Keratinocyte (primary cell): Measurements from ENCODE around the gene CACNG4.

Experiments
- CTCF ChIP-seq, 3 experiments: IDR thresholded peaks in 1 of 3; conservative IDR thresholded peaks in 1 of 3; optimal IDR thresholded peaks in 1 of 3; 2 replicates in 2 of 3; 3 replicates in 1 of 3; pipeline versions ENCODE3 to v1.5.1; 2011; ENCODE audit warnings: low read length in 3 of 3, mild to moderate bottlenecking in 3 of 3, moderate library complexity in 2 of 3, control low read depth in 1 of 3, inconsistent platforms in 1 of 3; ENCODE audit not compliant: insufficient read depth in 2 of 3; ENCODE audit errors: extremely low read depth in 1 of 3
- EZH2 ChIP-seq: IDR thresholded peaks from one replicate; pipeline ENCODE4 v1.6.1; 2012; ENCODE audit warnings: inconsistent platforms, mild to moderate bottlenecking, low read length, moderate library complexity

GRCh38 chr17:67007266-67007665 is 42.8 kb downstream of the CACNG4 start:
- TF ChIP-seq CTCF (optimal IDR thresholded peaks at IDR 0.05 in 1 of 3, IDR thresholded peaks at IDR 0.05 in 1 of 3, conservative IDR thresholded peaks at IDR 0.05 in 1 of 3; ENCODE audit: extremely low read depth in 1 of 3, insufficient read depth in 2 of 3, low read length in 3 of 3) (no peak), EZH2 (no peak)
